Spleen (tissue), 7 donors: ENCODE results near the gene WDR20.

Experiments
- POLR2A ChIP-seq, 3 donors: fragments of 450-650 bp; IDR thresholded peaks; one replicate each; pipeline ENCODE4 v1.5.1; 2017; ENCODE audit warnings: antibody characterized with exemption in 3 of 3, mild to moderate bottlenecking in 1 of 3
- TF ChIP-seq, protein P1 (sequence below), 11 experiments: fragments of 200-600 bp in 7 of 11; fragments of 450-650 bp in 4 of 11; sonication (generic) in 4 of 11; IDR thresholded peaks in 8 of 11; conservative IDR thresholded peaks in 3 of 11; 1 replicate in 7 of 11; 2 replicates in 4 of 11; pipeline versions ENCODE4 v1.4.0 to v1.8.0; 2016 to 2021; ENCODE audit warnings: antibody characterized with exemption in 11 of 11, inconsistent platforms in 4 of 11, mild to moderate bottlenecking in 1 of 11
- donor health status: DM: no; HTN: no; CAD: no; lungs with moderate emphysema.
- donor health status: DM: no; HTN: no; CAD: no.
- donor health status: DM: no; HTN: no; CAD: no.

DNA sequence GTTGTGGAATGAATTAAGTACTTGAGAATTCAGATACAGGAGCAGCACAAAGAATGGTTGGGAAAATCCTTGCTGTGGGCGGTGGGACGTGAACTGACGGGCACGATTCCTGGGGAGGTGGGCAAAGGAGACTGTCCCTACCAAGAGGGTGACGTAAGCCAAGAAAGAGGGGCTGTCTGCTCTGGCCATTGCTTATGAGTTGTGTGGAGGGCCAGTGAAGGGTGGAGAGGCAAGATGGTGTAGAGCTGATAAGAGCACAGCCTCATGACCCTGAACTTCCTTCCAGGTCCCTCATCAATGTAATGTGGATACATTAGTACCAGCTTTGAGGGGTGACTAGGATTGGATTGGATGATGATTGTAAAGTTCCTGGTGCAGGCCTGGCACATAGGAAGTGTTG lies 50.2 kb downstream of the WDR20 start:
- TF ChIP-seq POLR2A (IDR thresholded peaks at IDR 0.05), result no peak
- TF ChIP-seq, protein P1, sequence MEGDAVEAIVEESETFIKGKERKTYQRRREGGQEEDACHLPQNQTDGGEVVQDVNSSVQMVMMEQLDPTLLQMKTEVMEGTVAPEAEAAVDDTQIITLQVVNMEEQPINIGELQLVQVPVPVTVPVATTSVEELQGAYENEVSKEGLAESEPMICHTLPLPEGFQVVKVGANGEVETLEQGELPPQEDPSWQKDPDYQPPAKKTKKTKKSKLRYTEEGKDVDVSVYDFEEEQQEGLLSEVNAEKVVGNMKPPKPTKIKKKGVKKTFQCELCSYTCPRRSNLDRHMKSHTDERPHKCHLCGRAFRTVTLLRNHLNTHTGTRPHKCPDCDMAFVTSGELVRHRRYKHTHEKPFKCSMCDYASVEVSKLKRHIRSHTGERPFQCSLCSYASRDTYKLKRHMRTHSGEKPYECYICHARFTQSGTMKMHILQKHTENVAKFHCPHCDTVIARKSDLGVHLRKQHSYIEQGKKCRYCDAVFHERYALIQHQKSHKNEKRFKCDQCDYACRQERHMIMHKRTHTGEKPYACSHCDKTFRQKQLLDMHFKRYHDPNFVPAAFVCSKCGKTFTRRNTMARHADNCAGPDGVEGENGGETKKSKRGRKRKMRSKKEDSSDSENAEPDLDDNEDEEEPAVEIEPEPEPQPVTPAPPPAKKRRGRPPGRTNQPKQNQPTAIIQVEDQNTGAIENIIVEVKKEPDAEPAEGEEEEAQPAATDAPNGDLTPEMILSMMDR (IDR thresholded peaks at IDR 0.05 in 8 of 11, conservative IDR thresholded peaks at IDR 0.05 in 3 of 11), result no peak
